ENCODE results near the gene VPS33B.
A peak's percentile ranks its signal among the peaks of the same experiment; 100 is the strongest.

Gene VPS33B

GRCh38 chr15:90994059-90994416, 28.4 kb downstream of the VPS33B start:
- peaks cover 0 to 12% (median 4%) of the 10 kb centered on the region in 4 donors for H3K4me1 ChIP-seq
- H3K27me3 ChIP-seq: no peaks in the 10 kb centered on the region
- peak in 1 of 2 donors; percentile 65 for DNase-seq
- TF ChIP-seq, protein P1, sequence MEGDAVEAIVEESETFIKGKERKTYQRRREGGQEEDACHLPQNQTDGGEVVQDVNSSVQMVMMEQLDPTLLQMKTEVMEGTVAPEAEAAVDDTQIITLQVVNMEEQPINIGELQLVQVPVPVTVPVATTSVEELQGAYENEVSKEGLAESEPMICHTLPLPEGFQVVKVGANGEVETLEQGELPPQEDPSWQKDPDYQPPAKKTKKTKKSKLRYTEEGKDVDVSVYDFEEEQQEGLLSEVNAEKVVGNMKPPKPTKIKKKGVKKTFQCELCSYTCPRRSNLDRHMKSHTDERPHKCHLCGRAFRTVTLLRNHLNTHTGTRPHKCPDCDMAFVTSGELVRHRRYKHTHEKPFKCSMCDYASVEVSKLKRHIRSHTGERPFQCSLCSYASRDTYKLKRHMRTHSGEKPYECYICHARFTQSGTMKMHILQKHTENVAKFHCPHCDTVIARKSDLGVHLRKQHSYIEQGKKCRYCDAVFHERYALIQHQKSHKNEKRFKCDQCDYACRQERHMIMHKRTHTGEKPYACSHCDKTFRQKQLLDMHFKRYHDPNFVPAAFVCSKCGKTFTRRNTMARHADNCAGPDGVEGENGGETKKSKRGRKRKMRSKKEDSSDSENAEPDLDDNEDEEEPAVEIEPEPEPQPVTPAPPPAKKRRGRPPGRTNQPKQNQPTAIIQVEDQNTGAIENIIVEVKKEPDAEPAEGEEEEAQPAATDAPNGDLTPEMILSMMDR (IDR thresholded peaks at IDR 0.05): no peak
- H3K9me3 ChIP-seq: no peaks in the 10 kb centered on the region
- peak overlapping the region; percentile 76 to 88 for H3K4me3 ChIP-seq
- peaks cover 2 to 15% (median 3%) of the 10 kb centered on the region in 3 donors for H3K36me3 ChIP-seq
- intact Hi-C loops (cut with DNase I; ENCODE audit: low total_unique reads): loop anchor here (5.0 kb wide), 1 partner anchor 37 kb away; no protein-coding TSS in a partner anchor
- peak overlapping the region; percentile 84 to 85 for H3K27ac ChIP-seq

DNA sequence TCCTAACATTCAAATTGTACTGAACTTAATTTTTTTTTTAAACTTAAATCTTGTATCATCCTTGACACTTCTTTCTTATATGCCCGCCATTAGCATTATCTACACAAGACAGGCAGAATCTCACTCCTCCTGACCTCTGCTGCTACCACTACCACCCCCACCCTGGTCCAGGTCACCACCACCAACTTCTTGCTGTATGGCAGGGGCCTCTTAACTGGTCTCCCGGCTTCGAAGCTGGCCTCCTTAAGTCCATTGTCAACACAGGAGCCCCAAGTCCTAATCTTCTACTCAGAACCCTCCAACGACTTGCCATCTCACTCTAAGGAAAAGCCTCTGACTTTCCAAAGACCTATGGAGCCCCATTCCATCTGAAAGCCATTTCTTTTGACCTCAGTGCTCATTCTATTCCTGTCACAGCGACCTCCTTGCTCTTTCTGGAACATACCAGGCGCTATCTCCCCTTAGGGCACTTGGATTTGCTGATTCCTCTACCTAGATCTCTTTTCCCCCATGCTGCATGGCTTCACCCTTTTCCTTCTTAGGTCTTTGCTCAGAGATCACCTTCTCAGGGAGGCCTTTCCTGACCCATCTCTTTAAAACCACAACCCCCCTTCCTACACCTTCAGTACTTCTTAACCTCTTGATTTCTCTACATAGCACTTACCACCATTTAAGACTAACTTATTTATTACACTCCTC, 30.7 kb downstream of the VPS33B start:
- no peaks in the 10 kb centered on the region for H3K36me3 ChIP-seq
- H3K4me3 ChIP-seq: no peak overlapping the region
- H3K27me3 ChIP-seq: no peaks in the 10 kb centered on the region
- no peak for DNase-seq
- TF ChIP-seq, protein P1 (IDR thresholded peaks at IDR 0.05): no peak
- H3K27ac ChIP-seq: no peak overlapping the region
- peaks cover 0 to 12% (median 4%) of the 10 kb centered on the region in 4 donors for H3K4me1 ChIP-seq
- H3K9me3 ChIP-seq: no peaks in the 10 kb centered on the region
- intact Hi-C loops (cut with DNase I; ENCODE audit: low total_unique reads): loop anchor here (5.0 kb wide), 1 partner anchor 34 kb away; no protein-coding TSS in a partner anchor

DNA sequence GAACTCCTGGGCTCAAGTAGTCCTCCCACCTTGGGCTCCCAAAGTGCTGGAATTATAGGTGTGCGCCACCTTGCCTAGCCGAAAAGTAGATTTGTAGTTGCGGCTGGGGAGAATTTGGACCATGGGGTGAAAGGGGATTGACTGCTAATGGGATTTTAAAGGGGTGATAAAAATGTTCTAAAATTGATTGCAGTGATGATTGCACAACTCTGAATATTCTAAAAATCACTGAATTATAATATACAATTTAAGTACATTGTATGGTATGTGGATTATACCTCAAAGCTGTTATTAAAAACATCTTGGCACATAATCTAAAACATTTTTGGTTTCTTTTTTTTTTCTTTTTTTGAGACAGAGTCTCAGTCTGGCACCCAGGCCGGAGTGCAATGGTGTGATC, 31.9 kb downstream of the VPS33B start:
- Histone ChIP-seq H3K4me3 (no peak overlapping the region), H3K36me3 (no peaks in the 10 kb centered on the region), H3K9me3 (no peaks in the 10 kb centered on the region), H3K27me3 (no peaks in the 10 kb centered on the region), H3K27ac (no peak overlapping the region), H3K4me1 (peaks cover 0 to 12% (median 4%) of the 10 kb centered on the region in 4 donors)
- DNase-seq: no peak
- intact Hi-C loops (cut with DNase I; ENCODE audit: low total_unique reads): loop anchor here (5.0 kb wide), 1 partner anchor 33 kb away; no protein-coding TSS in a partner anchor
- TF ChIP-seq, protein P1 (IDR thresholded peaks at IDR 0.05): no peak

DNA sequence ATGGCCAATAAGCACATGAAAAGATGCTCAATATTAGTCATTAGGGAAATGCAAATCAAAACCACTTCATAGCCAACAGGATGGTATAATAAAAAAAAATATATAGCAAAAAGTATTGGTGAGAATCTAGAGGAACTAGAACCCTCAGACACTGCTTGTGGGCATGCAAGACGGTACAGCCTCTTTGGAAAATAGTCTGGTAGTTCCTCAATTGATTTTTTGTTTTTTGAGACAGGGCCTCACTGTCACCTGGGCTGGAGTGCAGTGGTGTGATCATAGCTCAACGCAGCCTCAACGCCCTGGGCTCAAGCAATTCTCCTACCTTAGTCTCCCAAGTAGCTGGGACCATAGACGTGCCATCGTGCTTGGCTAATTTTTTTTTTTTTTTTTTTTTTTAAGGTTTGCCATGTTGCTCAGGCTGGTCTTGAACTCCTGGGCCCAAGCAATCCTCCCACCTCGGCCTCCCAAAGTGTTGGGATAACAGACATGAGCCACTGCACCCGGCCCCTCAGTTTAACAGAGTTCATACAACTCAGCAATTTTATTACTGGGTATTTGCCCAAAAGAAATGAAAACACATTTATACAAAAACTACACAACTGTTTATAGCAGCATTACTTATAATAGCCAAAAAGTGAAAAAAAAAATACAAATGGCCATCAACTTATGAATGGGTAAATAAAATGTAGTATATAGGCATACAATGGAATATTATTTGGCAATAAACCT, 33.2 kb downstream of the VPS33B start:
- H3K27me3 ChIP-seq: no peaks in the 10 kb centered on the region
- no peak overlapping the region for H3K27ac ChIP-seq
- H3K9me3 ChIP-seq: no peaks in the 10 kb centered on the region
- no peak for DNase-seq
- no peaks in the 10 kb centered on the region for H3K36me3 ChIP-seq
- no peak overlapping the region for H3K4me3 ChIP-seq
- TF ChIP-seq, protein P1 (IDR thresholded peaks at IDR 0.05): no peak
- H3K4me1 ChIP-seq: peaks cover 0 to 12% (median 4%) of the 10 kb centered on the region in 4 donors
- intact Hi-C loops (cut with DNase I; ENCODE audit: low total_unique reads): no loop called here

GRCh38 chr15:90988296-90988695, 34.1 kb downstream of the VPS33B start:
- no peaks in the 10 kb centered on the region for H3K27me3 ChIP-seq
- intact Hi-C loops (cut with DNase I; ENCODE audit: low total_unique reads): no loop called here
- H3K9me3 ChIP-seq: no peaks in the 10 kb centered on the region
- no peak for DNase-seq
- H3K4me1 ChIP-seq: peaks cover 0 to 3% (median 1%) of the 10 kb centered on the region in 4 donors
- no peak overlapping the region for H3K27ac ChIP-seq
- H3K4me3 ChIP-seq: no peak overlapping the region
- H3K36me3 ChIP-seq: no peaks in the 10 kb centered on the region
- TF ChIP-seq, protein P1 (IDR thresholded peaks at IDR 0.05): no peak

Data from tibial artery (tissue), 4 donors.